ENCODE data around the gene ARID5A. TPM values are rescaled to one million over a fixed set of nuclear protein-coding genes. Genes with fewer than 3 reads are reported as not detected.
A peak's percentile ranks its signal among the peaks of the same experiment; 100 is the strongest.

Gene ARID5A
- total and polyA plus RNA-seq, 2 of the 13 experiments (the other 11 are each of a cell fraction or from before 2014, with no cell fraction given) = 6.0 to 9.5 TPM

DNA sequence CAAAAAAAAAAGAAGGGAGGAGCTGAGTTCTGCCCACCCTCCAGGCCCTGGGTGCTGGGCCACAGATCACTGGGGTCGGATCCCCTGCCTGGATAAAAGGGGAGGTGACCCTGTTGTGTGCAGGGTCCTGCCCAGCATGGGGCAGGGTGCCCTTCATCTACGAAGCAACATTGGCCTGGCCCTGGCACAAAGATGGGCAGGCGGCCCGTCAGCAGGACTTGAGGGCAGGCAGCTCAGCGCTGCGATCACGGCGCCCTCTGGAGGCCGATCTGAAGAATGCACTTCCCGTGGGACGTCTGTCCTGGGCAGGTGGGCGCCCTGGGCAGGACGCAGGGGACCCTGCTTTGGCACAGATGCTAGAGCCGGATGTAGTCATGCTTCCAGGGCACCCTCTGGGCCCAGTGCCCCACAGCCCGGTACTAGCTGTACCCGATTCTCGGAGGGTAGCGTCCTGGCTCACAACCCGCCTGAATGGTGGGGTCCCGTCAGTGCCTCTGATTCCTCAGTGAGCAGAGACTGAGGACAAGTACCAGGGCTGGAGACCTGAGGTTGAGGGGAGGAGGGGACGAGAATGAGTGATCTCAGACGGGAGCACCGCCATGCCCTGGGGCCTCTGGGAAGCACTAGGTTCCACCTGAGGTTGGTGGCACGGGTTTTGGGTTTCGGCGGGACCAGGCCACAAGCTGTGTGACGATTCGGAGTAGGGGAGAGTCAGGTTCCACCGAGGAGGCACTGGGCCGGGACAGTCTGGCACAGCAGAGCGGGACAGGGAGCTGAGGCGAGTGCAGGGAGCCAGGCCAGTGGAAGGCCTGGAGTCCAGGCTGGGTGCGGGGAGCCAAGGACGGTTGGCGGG is 18.0 kb downstream of the ARID5A start (continued):
- TF ChIP-seq ZBTB37 (CRISPR knock-in tag; IDR thresholded peaks at IDR 0.05) = no peak
- peak; percentile 63; the same call in 1 of the 2 replicates for TF ChIP-seq MYC (CRISPR knock-in tag; IDR thresholded peaks at IDR 0.05; ENCODE audit: borderline replicate concordance)
- no peak for TF ChIP-seq EP300 (IDR thresholded peaks at IDR 0.05; ENCODE audit: low read depth in 2 of 2, low read length in 2 of 2)
- peak; percentile 29; the same call in 1 of the 2 replicates for TF ChIP-seq EP300 (CRISPR knock-in tag; IDR thresholded peaks at IDR 0.05; ENCODE audit: borderline replicate concordance)
- TF ChIP-seq HNRNPL (IDR thresholded peaks at IDR 0.05; ENCODE audit: low read depth, low read length) = peak; percentile 99
- 0 out of 2 replicates have a peak, but pooled peaks have one; percentile 58 for TF ChIP-seq ZNF230 (CRISPR knock-in tag; IDR thresholded peaks at IDR 0.05)
- no peak for TF ChIP-seq MXD4 (CRISPR knock-in tag; IDR thresholded peaks at IDR 0.05)
- TF ChIP-seq ZFP41 (CRISPR knock-in tag; IDR thresholded peaks at IDR 0.05; ENCODE audit: borderline replicate concordance) = no peak
- TF ChIP-seq SALL1 (CRISPR knock-in tag; IDR thresholded peaks at IDR 0.05) = peak; percentile 57
- peak; percentile 58; the same call in 1 of the 2 replicates for TF ChIP-seq ZNF225 (CRISPR knock-in tag; IDR thresholded peaks at IDR 0.05)
- no peak for TF ChIP-seq KLF12 (CRISPR knock-in tag; IDR thresholded peaks at IDR 0.05; ENCODE audit: borderline replicate concordance)
- no peak for TF ChIP-seq MEIS1 (CRISPR knock-in tag; IDR thresholded peaks at IDR 0.05; ENCODE audit: borderline replicate concordance)
- no peak for TF ChIP-seq TBP (CRISPR knock-in tag; IDR thresholded peaks at IDR 0.05)
- TF ChIP-seq ARNTL (CRISPR knock-in tag; IDR thresholded peaks at IDR 0.05) = 0 out of 2 replicates have a peak, but pooled peaks have one; percentile 40
- peak; percentile 72; the same call in 1 of the 2 replicates for TF ChIP-seq ZNF768 (CRISPR knock-in tag; IDR thresholded peaks at IDR 0.05)
- TF ChIP-seq, protein P1, sequence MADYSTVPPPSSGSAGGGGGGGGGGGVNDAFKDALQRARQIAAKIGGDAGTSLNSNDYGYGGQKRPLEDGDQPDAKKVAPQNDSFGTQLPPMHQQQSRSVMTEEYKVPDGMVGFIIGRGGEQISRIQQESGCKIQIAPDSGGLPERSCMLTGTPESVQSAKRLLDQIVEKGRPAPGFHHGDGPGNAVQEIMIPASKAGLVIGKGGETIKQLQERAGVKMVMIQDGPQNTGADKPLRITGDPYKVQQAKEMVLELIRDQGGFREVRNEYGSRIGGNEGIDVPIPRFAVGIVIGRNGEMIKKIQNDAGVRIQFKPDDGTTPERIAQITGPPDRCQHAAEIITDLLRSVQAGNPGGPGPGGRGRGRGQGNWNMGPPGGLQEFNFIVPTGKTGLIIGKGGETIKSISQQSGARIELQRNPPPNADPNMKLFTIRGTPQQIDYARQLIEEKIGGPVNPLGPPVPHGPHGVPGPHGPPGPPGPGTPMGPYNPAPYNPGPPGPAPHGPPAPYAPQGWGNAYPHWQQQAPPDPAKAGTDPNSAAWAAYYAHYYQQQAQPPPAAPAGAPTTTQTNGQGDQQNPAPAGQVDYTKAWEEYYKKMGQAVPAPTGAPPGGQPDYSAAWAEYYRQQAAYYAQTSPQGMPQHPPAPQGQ (CRISPR knock-in tag; IDR thresholded peaks at IDR 0.05; ENCODE audit: borderline replicate concordance) = no peak
- TF ChIP-seq PAF1 (CRISPR knock-in tag; IDR thresholded peaks at IDR 0.05) = no peak
- no peak for TF ChIP-seq AFF4 (CRISPR knock-in tag; IDR thresholded peaks at IDR 0.05)
- TF ChIP-seq ZNF550 (CRISPR knock-in tag; IDR thresholded peaks at IDR 0.05; ENCODE audit: borderline replicate concordance) = no peak; the same call in 1 of the 2 replicates
- TF ChIP-seq KDM3A (CRISPR knock-in tag; IDR thresholded peaks at IDR 0.05; ENCODE audit: low read depth) = no peak
- TF ChIP-seq KDM4B (CRISPR knock-in tag; IDR thresholded peaks at IDR 0.05) = peak; percentile 62; the same call in 1 of the 2 replicates
- TF ChIP-seq EHMT2 (IDR thresholded peaks at IDR 0.05; ENCODE audit: borderline replicate concordance, low read depth, low read length) = no peak
- no peak for TF ChIP-seq MYNN (CRISPR knock-in tag; IDR thresholded peaks at IDR 0.05; ENCODE audit: low read depth)
